PC-3 (cell line): ENCODE data around the gene GYPE. TPM values are rescaled to one million over a fixed set of nuclear protein-coding genes. Genes with fewer than 3 reads are reported as not detected.
"Not testable (repeated sequence)": the region's sequence is repeated elsewhere in the genome, so short reads cannot be mapped to it uniquely, and the experiment has no call there.

Source experiments
- ATAC-seq: fragments of 200-7000 bp; cut with Tn5 transposase; 2 replicates; pipeline ENCODE4 v1.9.1; 2020; ENCODE audit warnings: mild to moderate bottlenecking, moderate library complexity
- Bru-seq: library from RNA; stranded (reverse); fragments of 400-500 nt; gene quantifications from one replicate; lab custom pipeline; 2021; lab: Mats Ljungman, UMichigan
- BruChase-seq, 2 experiments: library from RNA; stranded (reverse); fragments of 400-500 nt; gene quantifications; one replicate each; lab custom pipeline; 2021; lab: Mats Ljungman, UMichigan
- BruUV-seq: library from RNA; stranded (reverse); fragments of 400-500 nt; replicated peaks from 2 replicates; lab custom pipeline; 2021; lab: Mats Ljungman, UMichigan
- CTCF ChIA-PET: fragments of 300-600 bp; sonication (Branson Sonifier 250); formaldehyde crosslinking; loops from one replicate; lab custom pipeline; 2022; ENCODE audit warnings: antibody characterized with exemption; lab: Charles Lee
- POLR2A ChIA-PET: fragments of 300-600 bp; sonication (Branson Sonifier 250); formaldehyde crosslinking; loops from one replicate; lab custom pipeline; 2022; ENCODE audit warnings: antibody characterized with exemption; ENCODE audit not compliant: unreplicated experiment; lab: Charles Lee
- DNase-seq: peaks from one replicate; pipeline ENCODE4 v3.0.0-alpha.2; 2015
- H2AFZ ChIP-seq: fragments of 300-600 bp; sonication (generic); 2 replicates; pipeline ENCODE4 v1.6.0; 2016; ENCODE audit warnings: antibody characterized with exemption, low read length
- H3F3A ChIP-seq: fragments of 300-600 bp; sonication (generic); one replicate; pipeline ENCODE4 v1.6.0; 2017; ENCODE audit warnings: antibody characterized with exemption, low read length, control low read depth, mild to moderate bottlenecking; ENCODE audit not compliant: unreplicated experiment
- H3K27ac ChIP-seq: fragments of 300-600 bp; sonication (generic); 2 replicates; pipeline ENCODE4 v1.5.1; 2016; ENCODE audit warnings: mild to moderate bottlenecking, low read length
- H3K27me3 ChIP-seq: fragments of 300-600 bp; sonication (generic); 2 replicates; pipeline ENCODE4 v1.6.1; 2016; ENCODE audit warnings: low read length, mixed read lengths
- H3K36me3 ChIP-seq: fragments of 300-600 bp; sonication (generic); 2 replicates; pipeline ENCODE4 v1.6.1; 2016; ENCODE audit warnings: low read depth, mixed run types, low read length, mixed read lengths
- H3K4me1 ChIP-seq: fragments of 300-600 bp; sonication (generic); 2 replicates; pipeline ENCODE4 v1.5.1; 2016; ENCODE audit warnings: low read length; ENCODE audit not compliant: insufficient read depth
- H3K4me2 ChIP-seq: fragments of 300-600 bp; sonication (generic); 2 replicates; pipeline ENCODE4 v1.6.0; 2016; ENCODE audit warnings: low read length
- H3K4me3 ChIP-seq: fragments of 300-600 bp; sonication (generic); 2 replicates; pipeline ENCODE4 v1.5.1; 2016; ENCODE audit warnings: mild to moderate bottlenecking, low read length, mixed read lengths
- H3K79me2 ChIP-seq: fragments of 300-600 bp; sonication (generic); 2 replicates; pipeline ENCODE4 v1.6.1; 2017; ENCODE audit warnings: low read length, mixed read lengths
- H3K9ac ChIP-seq: fragments of 300-600 bp; sonication (generic); 2 replicates; pipeline ENCODE4 v1.6.0; 2016; ENCODE audit warnings: mild to moderate bottlenecking, low read length
- H3K9me2 ChIP-seq: fragments of 300-600 bp; sonication (generic); replicated peaks from 2 replicates; pipeline ENCODE4 v1.6.1; 2016; ENCODE audit warnings: mixed run types, low read length, mixed read lengths
- H3K9me3 ChIP-seq: fragments of 300-600 bp; sonication (generic); 2 replicates; pipeline ENCODE4 v1.6.1; 2016; ENCODE audit warnings: low read length, mixed read lengths
- H4K20me1 ChIP-seq: fragments of 300-600 bp; sonication (generic); 2 replicates; pipeline ENCODE4 v1.6.1; 2016; ENCODE audit warnings: low read length, mixed read lengths
- intact Hi-C: fragments of 100-400 bp; cut with micrococcal nuclease; formaldehyde crosslinking; loops from 2 replicates; pipeline ENCODE4 v1.9.0; 2023
- long read RNA-seq: library from polyadenylated mRNA; unstranded; transcript quantifications from one replicate; pipeline ENCODE4 v2.0.0, GENCODE V29; 2021; ENCODE audit not compliant: unreplicated experiment
- total RNA-seq: library from RNA; depleted of rRNA; stranded (reverse); fragments of >200 nt; gene quantifications from 2 replicates; pipeline ENCODE4 v1.2.3, GENCODE V29; 2014; rRNA removed

GYPE gene
- total RNA-seq (not detected in 2 replicates), Bru-seq, nascent RNA (percentile 9 among the genes with signal in this experiment), BruChase-seq, experiment 1, labeled RNA remaining after a 6-hour chase (percentile 5 among the genes with signal in this experiment), BruChase-seq, experiment 2, labeled RNA remaining after a 2-hour chase (percentile 7 among the genes with signal in this experiment)
- long read RNA-seq = 0 reads

DNA sequence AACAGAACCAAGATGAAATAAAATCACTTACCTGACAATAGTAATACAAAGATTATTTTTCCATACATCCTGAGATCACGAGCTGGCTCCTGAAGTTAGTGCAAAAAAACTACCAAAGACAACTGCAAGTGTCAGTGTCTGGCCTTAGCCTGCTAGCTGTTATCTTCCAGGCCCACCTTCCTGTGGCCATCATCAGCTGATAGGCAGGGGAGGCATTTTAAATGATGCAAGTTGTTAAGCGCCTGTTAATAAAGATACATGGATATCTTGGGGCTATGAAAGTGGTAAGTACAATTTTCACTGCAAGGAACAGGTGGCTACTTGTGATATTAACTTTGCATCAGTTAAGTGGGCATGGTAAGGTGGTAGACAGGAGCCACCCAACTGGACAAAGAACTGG, at the start of gene GYPE:
TSS of gene GYPE (minus strand) at position 120 of the 400 bp plus-strand sequence. CDS start at position 68, 52 bp downstream.
- H3K4me1 ChIP-seq, DNase-seq, H3K4me2 ChIP-seq, BruUV-seq, H3F3A ChIP-seq, H3K9me2 ChIP-seq, H2AFZ ChIP-seq, ATAC-seq, H3K27ac ChIP-seq, POLR2A ChIA-PET, H3K27me3 ChIP-seq, H3K4me3 ChIP-seq, H3K9me3 ChIP-seq, H3K9ac ChIP-seq, H3K36me3 ChIP-seq, H3K79me2 ChIP-seq, H4K20me1 ChIP-seq, CTCF ChIA-PET: not testable (repeated sequence)
- intact Hi-C loops = loop anchor here (5.0 kb wide), 3 partner anchors 133 to 348 kb away; no protein-coding TSS in a partner anchor

DNA sequence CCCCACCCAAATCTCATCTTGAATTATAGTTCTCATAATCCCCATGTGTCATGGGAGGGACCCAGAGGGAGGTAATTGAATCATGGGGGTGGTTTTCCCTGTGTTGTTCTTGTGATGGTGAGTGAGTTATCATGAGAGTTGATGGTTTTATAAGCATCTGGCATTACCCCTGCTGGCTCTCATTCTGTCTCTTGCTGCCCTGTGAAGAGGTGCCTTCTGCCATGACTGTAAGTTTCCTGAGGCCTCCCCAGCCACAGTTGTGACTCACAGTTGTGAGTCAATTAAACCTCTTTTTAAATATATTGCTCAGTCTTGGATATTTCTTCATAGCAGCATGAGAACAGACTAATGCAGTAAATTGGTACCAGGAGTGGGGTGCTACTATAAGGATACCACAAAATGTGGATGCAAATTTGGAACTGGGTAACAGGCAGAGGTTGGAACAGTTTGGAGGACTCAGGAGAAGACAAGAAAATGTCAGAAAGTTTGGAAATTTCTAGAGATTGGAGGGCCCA, 46.2 kb upstream of the GYPE start:
- H3K4me2 ChIP-seq, H2AFZ ChIP-seq, ATAC-seq, H3K9me2 ChIP-seq, H3K27me3 ChIP-seq, BruUV-seq, H3K4me3 ChIP-seq, H3K27ac ChIP-seq, POLR2A ChIA-PET, H3F3A ChIP-seq, H3K4me1 ChIP-seq, H3K79me2 ChIP-seq, intact Hi-C loops, H3K9me3 ChIP-seq, H3K9ac ChIP-seq, CTCF ChIA-PET, H4K20me1 ChIP-seq, H3K36me3 ChIP-seq, DNase-seq: not testable (repeated sequence)

DNA sequence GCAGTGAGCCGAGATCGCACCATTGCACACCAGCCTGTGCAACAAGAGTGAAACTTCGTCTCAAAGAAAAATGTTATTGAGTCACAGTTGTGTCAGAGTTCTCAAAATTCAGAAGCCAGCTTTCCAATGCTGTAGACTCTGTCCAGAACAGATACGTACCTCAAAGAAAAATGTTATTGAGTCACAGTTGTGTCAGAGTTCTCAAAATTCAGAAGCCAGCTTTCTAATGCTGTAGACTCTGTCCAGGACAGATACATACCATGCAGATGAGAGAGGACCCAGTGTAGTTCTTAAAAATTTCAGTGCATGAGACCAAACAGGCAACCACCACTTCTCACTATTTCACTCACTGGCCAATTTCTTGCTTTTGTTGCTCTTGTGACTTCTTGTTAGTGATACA, 45.6 kb upstream of the GYPE start:
- H3K4me1 ChIP-seq, H4K20me1 ChIP-seq, ATAC-seq, H3K27me3 ChIP-seq, H2AFZ ChIP-seq, CTCF ChIA-PET, H3K79me2 ChIP-seq, H3F3A ChIP-seq, H3K9me2 ChIP-seq, H3K9me3 ChIP-seq, H3K27ac ChIP-seq, intact Hi-C loops, H3K4me3 ChIP-seq, H3K36me3 ChIP-seq, DNase-seq, BruUV-seq, POLR2A ChIA-PET, H3K4me2 ChIP-seq, H3K9ac ChIP-seq: not testable (repeated sequence)

DNA sequence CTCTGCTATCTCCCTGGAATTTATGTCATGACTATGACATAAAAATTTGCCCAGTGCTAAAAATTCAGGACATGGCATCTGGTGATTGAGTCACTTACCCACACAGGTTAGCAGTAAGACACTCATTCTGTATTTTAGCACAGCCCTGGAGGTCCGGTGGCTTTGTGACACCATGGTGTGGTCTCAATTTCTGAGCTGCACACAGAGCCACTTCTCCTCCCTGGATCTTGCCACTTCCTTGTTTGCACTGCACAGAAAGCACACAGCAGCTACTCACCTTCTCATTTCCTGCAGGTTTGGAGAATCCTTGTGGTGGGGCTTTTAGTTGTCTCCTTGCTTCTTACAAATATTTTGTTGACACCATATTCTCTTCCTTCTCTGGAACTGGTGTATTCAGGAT, 44.8 kb upstream of the GYPE start:
- DNase-seq, H4K20me1 ChIP-seq, H3K27ac ChIP-seq, H3K9ac ChIP-seq, H2AFZ ChIP-seq, H3K36me3 ChIP-seq, ATAC-seq, H3K79me2 ChIP-seq, H3K4me1 ChIP-seq, H3K4me3 ChIP-seq, H3K27me3 ChIP-seq, CTCF ChIA-PET, POLR2A ChIA-PET, intact Hi-C loops, H3F3A ChIP-seq, H3K9me2 ChIP-seq, BruUV-seq, H3K4me2 ChIP-seq, H3K9me3 ChIP-seq: not testable (repeated sequence)

DNA sequence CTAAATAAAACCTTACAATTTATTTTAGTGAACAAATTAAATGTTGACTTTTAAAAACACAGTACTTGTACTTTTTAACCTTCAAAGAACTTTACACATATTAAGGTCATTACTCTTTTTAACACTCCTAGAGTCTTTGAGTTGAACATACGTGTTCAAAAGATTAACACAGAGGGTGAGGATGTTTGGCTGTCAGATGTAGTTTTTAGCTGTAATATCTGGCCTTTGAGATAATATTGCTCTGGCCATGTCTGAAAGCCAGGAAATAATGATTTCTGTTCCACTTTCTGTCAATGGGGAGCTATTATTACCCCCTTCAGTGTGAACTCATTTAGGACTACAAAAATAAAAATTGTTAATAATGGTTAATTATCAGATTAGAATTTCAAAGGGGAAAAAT, 42.1 kb upstream of the GYPE start:
- H3K9me3 ChIP-seq, BruUV-seq: not testable (repeated sequence)

DNA sequence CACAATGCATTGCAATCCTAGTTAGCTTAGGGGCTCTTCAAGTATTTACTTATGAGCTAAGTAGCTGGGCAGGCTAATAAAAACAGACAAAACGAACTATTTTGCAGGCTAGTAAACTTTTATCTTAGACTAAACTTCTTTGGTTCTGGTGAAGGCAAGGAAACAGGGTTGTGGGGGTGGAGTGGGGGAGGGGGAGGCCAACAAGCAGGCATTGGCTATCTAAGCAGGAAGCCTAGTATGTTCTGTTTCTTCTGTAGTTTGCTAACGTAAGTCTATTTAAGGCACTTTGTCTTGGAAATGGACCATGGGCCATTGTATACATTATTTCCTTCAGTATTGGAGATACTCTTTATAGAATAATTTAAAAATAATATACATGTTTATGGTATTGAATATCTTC, 35.3 kb upstream of the GYPE start:
- H3K27ac ChIP-seq, ATAC-seq, H3K9ac ChIP-seq, H3K4me3 ChIP-seq, H3K4me1 ChIP-seq, intact Hi-C loops, H3K4me2 ChIP-seq, H3K9me2 ChIP-seq, H3K36me3 ChIP-seq, BruUV-seq, H3K27me3 ChIP-seq, DNase-seq, H4K20me1 ChIP-seq, H2AFZ ChIP-seq, H3K9me3 ChIP-seq, POLR2A ChIA-PET, H3K79me2 ChIP-seq, H3F3A ChIP-seq, CTCF ChIA-PET: not testable (repeated sequence)

More for the DNA sequence above, 42.1 kb upstream of the GYPE start:
- ATAC-seq, H3K4me2 ChIP-seq, H3K27me3 ChIP-seq, H3K4me1 ChIP-seq, intact Hi-C loops, H4K20me1 ChIP-seq, H3K9ac ChIP-seq, H2AFZ ChIP-seq, H3K9me2 ChIP-seq, POLR2A ChIA-PET, H3K36me3 ChIP-seq, H3K79me2 ChIP-seq, H3K27ac ChIP-seq, CTCF ChIA-PET, DNase-seq, H3F3A ChIP-seq, H3K4me3 ChIP-seq: not testable (repeated sequence)
